ENCODE results near the gene PCDHGA5.
"Not testable (repeated sequence)": the region's sequence is repeated elsewhere in the genome, so short reads cannot be mapped to it uniquely, and the experiment has no call there.

The PCDHGA5 gene

GRCh38 chr5:141388661-141389060, 24.7 kb downstream of the PCDHGA5 start:
- DNase-seq: no peak

DNA sequence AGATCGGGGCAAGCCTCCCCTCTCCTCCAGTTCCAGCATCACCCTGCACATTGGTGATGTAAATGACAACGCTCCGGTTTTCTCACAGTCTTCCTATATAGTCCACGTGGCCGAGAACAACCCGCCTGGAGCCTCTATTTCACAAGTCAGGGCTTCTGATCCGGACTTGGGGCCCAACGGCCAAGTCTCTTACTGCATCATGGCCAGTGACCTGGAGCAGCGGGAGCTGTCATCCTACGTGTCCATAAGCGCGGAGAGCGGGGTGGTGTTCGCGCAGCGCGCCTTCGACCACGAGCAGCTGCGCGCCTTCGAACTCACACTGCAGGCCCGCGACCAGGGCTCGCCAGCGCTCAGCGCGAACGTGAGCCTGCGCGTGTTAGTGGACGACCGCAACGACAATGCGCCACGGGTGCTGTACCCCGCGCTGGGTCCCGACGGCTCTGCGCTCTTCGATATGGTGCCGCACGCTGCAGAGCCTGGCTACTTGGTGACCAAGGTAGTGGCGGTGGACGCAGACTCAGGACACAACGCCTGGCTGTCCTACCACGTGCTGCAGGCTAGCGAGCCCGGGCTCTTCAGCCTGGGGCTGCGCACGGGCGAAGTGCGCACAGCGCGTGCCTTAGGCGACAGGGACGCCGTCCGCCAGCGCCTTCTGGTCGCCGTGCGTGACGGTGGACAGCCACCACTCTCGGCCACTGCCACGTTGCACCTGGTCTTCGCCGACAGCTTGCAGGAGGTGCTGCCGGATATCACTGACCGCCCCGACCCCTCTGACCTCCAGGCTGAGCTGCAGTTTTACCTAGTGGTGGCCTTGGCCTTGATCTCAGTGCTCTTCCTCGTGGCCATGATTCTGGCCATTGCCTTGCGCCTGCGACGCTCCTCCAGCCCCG, 25.4 kb downstream of the PCDHGA5 start:
- DNase-seq: no peak

DNA sequence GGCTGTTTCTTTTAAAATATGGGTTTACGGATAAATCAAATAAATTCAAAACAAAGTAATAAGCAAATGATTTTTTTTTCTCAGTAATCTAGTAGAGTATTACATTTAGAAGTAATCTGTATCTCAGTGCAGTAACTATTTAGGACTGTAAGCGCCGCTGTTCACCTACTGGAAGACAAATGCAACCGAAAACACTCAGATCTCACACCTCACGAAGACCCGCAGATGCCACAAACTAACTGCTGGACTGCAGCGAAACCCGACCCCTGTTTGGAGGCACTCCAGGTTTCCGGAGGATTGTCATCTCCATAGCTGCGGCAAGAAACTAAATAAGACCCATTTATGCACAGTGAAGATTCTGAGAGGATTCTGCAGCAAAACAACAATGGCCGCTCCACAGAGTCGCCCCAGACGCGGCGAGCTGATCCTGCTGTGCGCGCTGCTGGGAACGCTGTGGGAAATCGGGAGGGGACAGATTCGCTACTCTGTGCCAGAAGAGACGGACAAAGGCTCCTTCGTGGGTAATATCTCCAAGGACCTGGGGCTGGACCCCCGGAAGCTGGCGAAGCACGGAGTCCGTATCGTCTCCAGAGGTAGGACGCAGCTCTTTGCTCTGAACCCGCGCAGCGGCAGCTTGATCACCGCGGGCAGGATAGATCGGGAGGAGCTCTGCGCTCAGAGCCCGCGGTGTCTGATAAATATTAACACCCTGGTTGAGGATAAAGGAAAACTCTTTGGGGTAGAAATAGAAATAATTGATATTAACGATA, 28.7 kb downstream of the PCDHGA5 start, which contains the start of gene PCDHGA8:
PCDHGA8 (plus strand) TSS at position 205 of the 770 bp plus-strand sequence; CDS start at position 386, 181 bp downstream.
- no peak for DNase-seq

- no peak for DNase-seq
Measured at GRCh38 chr5:141393267-141393666, 29.3 kb downstream of the PCDHGA5 start.

- not testable (repeated sequence) for DNase-seq
Measured at GRCh38 chr5:141394401-141395187, 30.6 kb downstream of the PCDHGA5 start.

DNA sequence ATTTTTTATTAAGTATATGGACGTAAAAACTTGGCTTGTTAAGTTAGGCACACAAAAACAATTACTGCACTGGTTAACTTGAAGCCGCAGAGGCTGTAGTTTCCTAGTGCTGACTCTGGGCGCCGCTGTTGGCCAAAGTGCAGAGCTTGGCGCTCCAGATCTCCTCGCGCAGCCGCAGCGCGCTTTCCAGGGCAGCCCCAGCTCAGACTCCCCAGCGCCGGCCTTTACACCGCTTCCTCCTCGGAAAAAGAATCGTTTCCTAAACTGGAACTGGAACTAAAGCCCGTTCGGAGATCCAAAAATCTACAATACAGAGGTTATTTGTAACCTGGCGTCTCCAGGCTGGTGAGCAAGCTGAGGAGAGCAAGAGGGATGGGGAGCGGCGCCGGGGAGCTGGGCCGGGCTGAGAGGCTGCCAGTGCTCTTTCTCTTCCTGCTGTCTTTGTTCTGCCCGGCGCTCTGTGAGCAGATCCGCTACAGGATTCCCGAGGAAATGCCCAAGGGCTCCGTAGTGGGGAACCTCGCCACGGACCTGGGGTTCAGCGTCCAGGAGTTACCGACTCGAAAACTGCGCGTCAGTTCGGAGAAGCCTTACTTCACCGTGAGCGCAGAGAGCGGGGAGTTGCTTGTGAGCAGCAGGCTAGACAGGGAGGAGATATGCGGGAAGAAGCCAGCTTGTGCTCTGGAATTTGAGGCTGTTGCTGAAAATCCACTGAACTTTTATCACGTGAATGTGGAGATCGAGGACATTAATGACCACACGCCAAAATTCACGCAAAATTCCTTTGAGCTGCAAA, 34.0 kb downstream of the PCDHGA5 start, which contains the start of gene PCDHGB5:
PCDHGB5 (plus strand) TSS at position 192 of the 796 bp plus-strand sequence; CDS start at position 373, 181 bp downstream.
- not testable (repeated sequence) for DNase-seq

- DNase-seq: no peak
Measured at GRCh38 chr5:141398608-141399007, 34.6 kb downstream of the PCDHGA5 start.

- no peak for DNase-seq
Measured at GRCh38 chr5:141399555-141400258, 35.7 kb downstream of the PCDHGA5 start.

DNA sequence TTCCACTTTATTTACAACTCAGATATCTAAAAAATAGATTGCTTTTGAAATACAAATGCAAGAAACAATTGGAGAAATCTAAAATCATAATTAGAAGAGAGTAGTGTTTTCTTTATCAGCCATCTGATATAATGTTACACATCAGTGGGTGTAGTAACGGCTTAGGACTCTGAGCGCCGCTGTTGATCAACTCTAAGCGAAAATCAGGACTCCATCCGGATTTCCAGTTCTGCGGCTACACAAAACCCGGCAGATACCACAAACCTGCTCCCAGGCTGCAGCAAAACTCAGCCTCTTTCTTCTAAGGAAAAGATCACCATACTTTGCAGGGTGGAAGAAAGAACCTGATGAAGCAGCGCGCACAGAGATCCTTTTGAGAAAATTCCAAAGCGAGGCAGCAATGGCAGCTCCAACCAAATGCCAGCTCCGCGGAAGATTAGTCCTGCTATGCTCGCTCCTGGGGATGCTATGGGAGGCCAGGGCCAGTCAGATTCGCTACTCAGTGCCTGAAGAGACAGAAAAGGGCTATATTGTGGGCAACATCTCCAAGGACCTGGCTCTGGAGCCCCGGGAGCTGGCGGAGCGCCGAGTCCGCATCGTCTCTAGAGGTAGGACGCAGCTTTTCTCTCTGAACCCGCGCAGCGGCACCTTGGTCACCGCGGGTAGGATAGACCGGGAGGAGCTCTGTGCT, 38.7 kb downstream of the PCDHGA5 start, which contains the start of gene PCDHGA9:
PCDHGA9 (plus strand) TSS at position 226 of the 691 bp plus-strand sequence; CDS start at position 401, 175 bp downstream.
- DNase-seq: no peak

DNA sequence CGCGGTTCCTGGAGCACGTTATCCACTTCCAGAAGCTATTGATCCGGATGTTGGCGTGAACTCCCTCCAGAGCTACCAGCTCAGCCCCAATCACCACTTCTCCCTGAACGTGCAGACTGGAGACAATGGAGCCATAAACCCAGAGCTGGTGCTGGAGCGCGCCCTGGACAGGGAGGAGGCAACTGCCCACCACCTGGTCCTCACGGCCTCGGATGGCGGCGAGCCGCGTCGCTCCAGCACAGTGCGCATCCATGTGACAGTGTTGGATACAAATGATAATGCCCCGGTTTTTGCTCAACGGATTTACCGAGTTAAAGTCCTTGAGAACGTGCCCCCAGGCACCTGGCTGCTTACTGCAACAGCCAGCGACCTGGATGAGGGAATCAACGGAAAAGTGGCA, 39.4 kb downstream of the PCDHGA5 start:
- no peak for DNase-seq

DNA sequence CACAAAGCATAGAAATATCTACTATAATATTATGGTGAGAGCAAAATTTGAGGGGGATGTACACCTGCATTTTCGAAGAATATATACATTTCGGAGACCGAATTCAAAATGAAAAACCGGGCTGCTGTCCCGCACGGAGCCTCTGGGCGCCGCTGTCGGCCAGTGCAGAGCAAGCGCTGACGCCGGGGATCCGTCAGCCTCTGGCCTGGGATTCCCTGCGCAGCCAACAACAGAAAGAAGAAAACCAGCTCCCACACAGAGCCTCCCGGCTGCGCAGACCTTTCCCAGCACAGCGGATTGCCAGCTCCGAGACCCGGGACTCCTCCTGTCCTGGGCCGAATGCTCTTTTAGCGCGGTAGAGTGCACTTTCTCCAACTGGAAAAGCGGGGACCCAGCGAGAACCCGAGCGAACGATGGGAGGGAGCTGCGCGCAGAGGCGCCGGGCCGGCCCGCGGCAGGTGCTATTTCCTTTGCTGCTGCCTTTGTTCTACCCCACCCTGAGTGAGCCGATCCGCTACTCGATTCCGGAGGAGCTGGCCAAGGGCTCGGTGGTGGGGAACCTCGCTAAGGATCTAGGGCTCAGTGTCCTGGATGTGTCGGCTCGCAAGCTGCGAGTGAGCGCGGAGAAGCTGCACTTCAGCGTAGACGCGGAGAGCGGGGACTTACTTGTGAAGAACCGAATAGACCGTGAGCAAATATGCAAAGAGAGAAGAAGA, 44.0 kb downstream of the PCDHGA5 start, which contains the start of gene PCDHGB6:
PCDHGB6 (plus strand) TSS at position 232 of the 716 bp plus-strand sequence; CDS start at position 414, 182 bp downstream.
- DNase-seq: not testable (repeated sequence)

GRCh38 chr5:141409598-141410306, 45.8 kb downstream of the PCDHGA5 start:
- no peak for DNase-seq

DNA sequence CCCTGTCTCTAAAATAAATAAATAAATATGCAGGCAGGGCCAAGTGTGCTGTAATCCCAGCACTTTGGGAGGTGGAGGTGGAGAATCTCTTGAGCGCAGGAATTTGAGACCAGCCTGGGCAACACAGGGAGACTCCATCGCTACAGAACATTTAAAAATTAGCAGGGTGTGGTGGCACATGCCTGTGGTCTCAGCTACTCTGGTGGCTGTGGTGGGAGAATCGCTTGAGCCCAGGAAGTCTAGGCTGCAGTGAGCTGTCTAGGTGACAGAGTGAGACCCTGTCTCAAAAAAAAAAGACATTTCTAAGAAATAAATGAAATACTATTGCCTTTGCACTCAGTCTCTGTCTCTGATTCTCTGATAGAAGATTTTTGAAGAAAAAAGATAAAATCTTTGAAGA, 47.6 kb downstream of the PCDHGA5 start:
- no peak for DNase-seq

- DNase-seq: no peak
Measured at GRCh38 chr5:141412854-141413539, 49.0 kb downstream of the PCDHGA5 start, which contains the start of gene PCDHGA10. PCDHGA10 (plus strand) TSS chr5:141412987; CDS start chr5:141413176, 189 bp downstream.

GRCh38 chr5:141413540-141414069, 49.6 kb downstream of the PCDHGA5 start:
- DNase-seq: no peak

GRCh38 chr5:141414548-141415274, 50.7 kb downstream of the PCDHGA5 start:
- DNase-seq: not testable (repeated sequence)

- DNase-seq: not testable (repeated sequence)
Measured at GRCh38 chr5:141415275-141415618, 51.3 kb downstream of the PCDHGA5 start.

Measured in NCI-H146 (cell line).